Endothelial cell of umbilical vein (primary cell): ENCODE measurements around the gene ENG. TPM values are rescaled to one million over a fixed set of nuclear protein-coding genes. Genes with fewer than 3 reads are reported as not detected.

Experiments used
- BruUV-seq: library from RNA; stranded (reverse); fragments of 400-500 nt; replicated peaks from 2 replicates; lab custom pipeline; 2021; lab: Mats Ljungman, UMichigan
- CTCF ChIA-PET: fragments of 300-600, 350-600 bp; sonication (Branson Sonifier 250); formaldehyde crosslinking; loops from one replicate; lab custom pipeline; 2021; ENCODE audit warnings: antibody characterized with exemption, inconsistent platforms; lab: Charles Lee
- POLR2A ChIA-PET: fragments of 300-600, 350-600 bp; sonication (Branson Sonifier 250); formaldehyde crosslinking; loops from one replicate; lab custom pipeline; 2021; ENCODE audit warnings: antibody characterized with exemption, inconsistent platforms; lab: Charles Lee
- DNase-seq: peaks from one replicate; pipeline ENCODE4 v3.0.0-alpha.2; 2011; ENCODE audit warnings: low read depth, low spot score
- FAIRE-seq: peaks from 2 replicates; lab custom pipeline; 2011; peaks lifted over from hg19 to GRCh38; lab: Jason Lieb, UNC
- H2AFZ ChIP-seq: 2 replicates; pipeline ENCODE4 v1.6.0; 2012; ENCODE audit warnings: low read depth, low read length, control low read depth, inconsistent platforms
- H3K27ac ChIP-seq: 2 replicates; pipeline ENCODE4 v1.5.1; 2011; ENCODE audit warnings: low read depth, mild to moderate bottlenecking, control low read depth, low read length, moderate library complexity; ENCODE audit not compliant: insufficient read depth
- H3K27me3 ChIP-seq, 2 experiments: 2 replicates each; pipeline versions ENCODE4 v1.6.0 to v1.6.1; 2011; ENCODE audit warnings: low read length in 2 of 2, mixed read lengths in 1 of 2; ENCODE audit not compliant: control insufficient read depth in 2 of 2, insufficient read depth in 2 of 2
- H3K36me3 ChIP-seq, 2 experiments: 2 replicates in 1 of 2; 3 replicates in 1 of 2; pipeline ENCODE4 v1.5.1; 2011; ENCODE audit warnings: low read length in 2 of 2, mild to moderate bottlenecking in 1 of 2, moderate library complexity in 1 of 2; ENCODE audit not compliant: control insufficient read depth in 2 of 2, insufficient read depth in 2 of 2; ENCODE audit errors: extremely low read depth in 1 of 2
- H3K4me1 ChIP-seq: 3 replicates; pipeline ENCODE4 v1.5.1; 2011; ENCODE audit warnings: mild to moderate bottlenecking, low read length; ENCODE audit not compliant: control insufficient read depth, insufficient read depth; ENCODE audit errors: extremely low read depth
- H3K4me2 ChIP-seq: 2 replicates; pipeline ENCODE4 v1.6.1; 2011; ENCODE audit warnings: low read length, control low read depth, mixed read lengths; ENCODE audit not compliant: insufficient read depth
- H3K4me3 ChIP-seq, 3 experiments: fragments of 200-600 bp in 1 of 3; sonication (generic), shearing (Covaris generic) in 1 of 3; replicated peaks in 1 of 3; 2 replicates each; pipeline ENCODE4 v1.5.1; 2011 to 2016; ENCODE audit warnings: control low read depth in 3 of 3, low read length in 3 of 3, mild to moderate bottlenecking in 2 of 3, inconsistent platforms in 1 of 3, low read depth in 1 of 3, moderate library complexity in 1 of 3; ENCODE audit not compliant: insufficient read depth in 1 of 3
- H3K79me2 ChIP-seq: 2 replicates; pipeline ENCODE4 v1.6.0; 2012; ENCODE audit warnings: low read length, inconsistent platforms; ENCODE audit not compliant: control insufficient read depth, insufficient read depth
- H3K9ac ChIP-seq: replicated peaks from 2 replicates; pipeline ENCODE3; 2011; ENCODE audit warnings: low read length, control low read depth; ENCODE audit not compliant: insufficient read depth; ENCODE audit errors: extremely low read depth
- H3K9me1 ChIP-seq: replicated peaks from 3 replicates; pipeline ENCODE4 v1.6.0; 2011; ENCODE audit warnings: mild to moderate bottlenecking, low read length; ENCODE audit not compliant: control insufficient read depth, insufficient read depth; ENCODE audit errors: extremely low read depth
- H3K9me3 ChIP-seq: replicated peaks from 2 replicates; pipeline ENCODE4 v1.5.1; 2012; ENCODE audit warnings: low read length, inconsistent platforms; ENCODE audit not compliant: control insufficient read depth, insufficient read depth
- H4K20me1 ChIP-seq: replicated peaks from 2 replicates; pipeline ENCODE3; 2011; ENCODE audit warnings: mild to moderate bottlenecking, low read length; ENCODE audit not compliant: control insufficient read depth, insufficient read depth; ENCODE audit errors: extremely low read depth
- EZH2 ChIP-seq: IDR thresholded peaks from 2 replicates; pipeline ENCODE4 v1.6.1; 2012; ENCODE audit warnings: borderline replicate concordance, low read depth, mild to moderate bottlenecking, moderate library complexity, low read length, inconsistent platforms; ENCODE audit not compliant: severe bottlenecking
- GATA2 ChIP-seq: IDR thresholded peaks from 2 replicates; pipeline ENCODE4 v1.7.0; 2011; ENCODE audit warnings: low read depth, mild to moderate bottlenecking, moderate library complexity, mixed read lengths, low read length; ENCODE audit not compliant: insufficient read length, insufficient read depth
- POLR2A ChIP-seq: IDR thresholded peaks from 2 replicates; pipeline ENCODE4 v1.6.1; 2012; ENCODE audit warnings: low read depth, mild to moderate bottlenecking, control low read depth, low read length
- POLR2AphosphoS5 ChIP-seq: IDR thresholded peaks from 2 replicates; pipeline ENCODE4 v1.6.1; 2012; ENCODE audit warnings: low read depth, mild to moderate bottlenecking, control low read depth, low read length, moderate library complexity; ENCODE audit not compliant: insufficient read depth
- dilution Hi-C: fragments of 300-500 bp; cut with MboI; formaldehyde crosslinking; loops from one replicate; pipeline ENCODE4 v1.15.0; 2019; ENCODE audit warnings: low sequenced_read_pairs; ENCODE audit not compliant: extremely low pct_ligation_motif_present
- intact Hi-C: fragments of 100-400 bp; cut with micrococcal nuclease; formaldehyde crosslinking; loops from one replicate; pipeline ENCODE4 v1.10.0; 2022
- polyA plus RNA-seq, 4 experiments: library from polyadenylated mRNA; depleted of rRNA in 3 of 4; stranded (reverse) in 3 of 4; unstranded in 1 of 4; fragments of >200 nt; gene quantifications; 2 replicates each; pipeline versions ENCODE4 v1.2.1 to v1.2.3, GENCODE V29; 2011 to 2012; ENCODE audit warnings: missing spikeins in 1 of 4
- total RNA-seq: library from RNA; stranded (reverse); gene quantifications from 2 replicates; pipeline ENCODE4 v1.2.3, GENCODE V29; 2021
- TF ChIP-seq, protein P1 (sequence below): IDR thresholded peaks from 2 replicates; pipeline ENCODE4 v1.6.1; 2011; ENCODE audit not compliant: insufficient read depth, insufficient read length
- TF ChIP-seq, protein P2 (sequence below), 2 donors: IDR thresholded peaks; 1 replicate in 1 of 2; 2 replicates in 1 of 2; pipeline ENCODE4 v1.5.1; 2011; ENCODE audit warnings: low read length in 2 of 2, mild to moderate bottlenecking in 2 of 2, moderate library complexity in 2 of 2, control low read depth in 1 of 2, inconsistent platforms in 1 of 2, low read depth in 1 of 2; ENCODE audit not compliant: insufficient read depth in 1 of 2; ENCODE audit errors: extremely low read depth in 1 of 2

The ENG gene
- total and polyA plus RNA-seq, 2 donors (not counting 3 experiments of a cell fraction or from before 2014, with no cell fraction given) = 338 to 728 TPM

DNA sequence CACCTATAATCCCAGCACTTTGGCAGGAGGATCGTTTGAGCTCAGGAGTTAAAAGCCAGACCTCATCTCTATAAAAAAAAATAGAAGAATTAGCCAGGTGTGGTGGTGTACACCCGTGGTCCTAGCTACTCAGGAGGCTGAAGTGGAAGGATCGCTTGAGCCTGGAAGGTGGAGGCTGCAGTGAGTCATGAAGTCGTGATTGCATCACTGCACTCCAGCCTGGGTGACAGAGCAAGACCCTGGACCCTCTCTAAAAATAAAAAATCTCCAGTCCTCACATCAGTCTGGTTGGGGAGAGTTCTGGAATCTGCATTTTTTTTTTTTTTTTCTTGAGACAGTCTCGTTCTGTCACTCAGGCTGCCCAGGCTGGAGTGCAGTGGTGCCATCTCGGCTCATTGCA lies 42.4 kb downstream of the ENG start:
- H4K20me1 ChIP-seq = no peaks in the 10 kb centered on the region
- TF ChIP-seq POLR2AphosphoS5 (peak; percentile 57), POLR2A (peak; percentile 67), EZH2 (no peak)
- no peak for DNase-seq
- no peaks in the 10 kb centered on the region for H3K9me1 ChIP-seq
- H3K4me2 ChIP-seq = no peak overlapping the region
- POLR2A ChIA-PET = interaction anchor here (0.7 kb wide), 1 partner anchor 43 kb away, joined by 3 read pairs; no protein-coding TSS in a partner anchor
- intact Hi-C loops (no loop called here), dilution Hi-C loops (no loop called here)
- H3K4me3 ChIP-seq = no peak overlapping the region
- H3K27ac ChIP-seq = no peak overlapping the region
- no TSS peak for BruUV-seq
- H3K27me3 ChIP-seq = no peaks in the 10 kb centered on the region
- peaks cover 7% of the 10 kb centered on the region for H3K4me1 ChIP-seq
- peak; percentile 58 for FAIRE-seq
- no peak overlapping the region for H3K9ac ChIP-seq
- CTCF ChIA-PET = interaction anchor here (8.4 kb wide), 1 partner anchor 58 kb away, joined by 76 read pairs; no protein-coding TSS in a partner anchor
- H3K9me3 ChIP-seq = no peaks in the 10 kb centered on the region
- H3K79me2 ChIP-seq = peaks cover 2% of the 10 kb centered on the region
- no peak overlapping the region for H2AFZ ChIP-seq
- H3K36me3 ChIP-seq = peaks cover 14 to 50% of the 10 kb centered on the region in 2 experiments

DNA sequence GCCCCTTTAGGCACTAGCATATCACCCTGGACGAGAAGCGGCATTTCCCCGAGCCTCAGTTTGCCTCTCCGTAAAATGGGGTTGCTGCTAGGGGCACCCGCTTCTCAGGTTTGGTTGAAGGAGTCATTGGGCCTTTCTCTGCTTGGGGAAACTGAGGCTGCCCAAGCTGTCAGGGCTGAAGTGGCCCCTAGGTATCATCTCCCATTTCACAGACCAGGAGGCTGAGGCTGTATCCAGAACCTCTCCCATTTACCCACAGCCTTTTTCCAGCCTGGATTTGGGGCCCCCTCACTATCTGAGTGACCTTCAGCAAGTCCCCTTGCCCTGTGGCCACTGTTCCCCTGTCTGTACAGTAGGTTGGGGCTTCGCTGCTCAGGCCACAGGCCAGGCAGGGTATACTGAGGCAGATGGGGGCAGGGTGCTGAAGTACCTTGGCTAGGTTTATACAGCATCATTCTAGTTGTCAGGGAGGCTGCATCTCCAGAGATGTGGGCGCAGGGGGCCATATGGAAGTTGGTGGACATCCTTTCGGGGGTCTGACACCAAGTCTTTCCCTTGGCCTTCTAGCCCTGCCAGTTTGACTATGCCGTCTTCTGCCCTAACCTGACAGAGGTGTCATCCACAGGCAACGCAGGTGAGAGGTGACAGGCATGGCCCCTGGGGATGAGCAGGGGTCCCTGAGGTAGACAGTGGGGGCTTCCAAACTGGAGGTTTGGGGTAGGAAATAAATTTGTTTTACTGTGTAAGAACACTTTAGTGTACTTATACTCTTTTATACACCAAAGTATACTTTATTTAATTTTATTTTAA lies 43.9 kb downstream of the ENG start:
- H3K9me3 ChIP-seq = no peaks in the 10 kb centered on the region
- CTCF ChIA-PET = interaction anchor here (0.8 kb wide), 1 partner anchor 59 kb away, joined by 3 read pairs; no protein-coding TSS in a partner anchor
- H3K4me3 ChIP-seq = no peak overlapping the region
- H3K79me2 ChIP-seq = peaks cover 5% of the 10 kb centered on the region
- H4K20me1 ChIP-seq = no peaks in the 10 kb centered on the region
- no peak for DNase-seq
- no peaks in the 10 kb centered on the region for H3K4me1 ChIP-seq
- no peak overlapping the region for H2AFZ ChIP-seq
- no peak overlapping the region for H3K4me2 ChIP-seq
- no TSS peak for BruUV-seq
- H3K27ac ChIP-seq = no peak overlapping the region
- H3K9me1 ChIP-seq = no peaks in the 10 kb centered on the region
- no peak overlapping the region for H3K9ac ChIP-seq
- POLR2A ChIA-PET = no interaction called here
- H3K27me3 ChIP-seq = no peaks in the 10 kb centered on the region
- dilution Hi-C loops = no loop called here
- peaks cover 9 to 43% of the 10 kb centered on the region in 2 experiments for H3K36me3 ChIP-seq
- no peak for FAIRE-seq
- TF ChIP-seq, protein P1, sequence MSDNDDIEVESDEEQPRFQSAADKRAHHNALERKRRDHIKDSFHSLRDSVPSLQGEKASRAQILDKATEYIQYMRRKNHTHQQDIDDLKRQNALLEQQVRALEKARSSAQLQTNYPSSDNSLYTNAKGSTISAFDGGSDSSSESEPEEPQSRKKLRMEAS = no peak
- TF ChIP-seq GATA2 (no peak), POLR2A (peak; percentile 34), POLR2AphosphoS5 (peak; percentile 37)
- TF ChIP-seq, protein P2, sequence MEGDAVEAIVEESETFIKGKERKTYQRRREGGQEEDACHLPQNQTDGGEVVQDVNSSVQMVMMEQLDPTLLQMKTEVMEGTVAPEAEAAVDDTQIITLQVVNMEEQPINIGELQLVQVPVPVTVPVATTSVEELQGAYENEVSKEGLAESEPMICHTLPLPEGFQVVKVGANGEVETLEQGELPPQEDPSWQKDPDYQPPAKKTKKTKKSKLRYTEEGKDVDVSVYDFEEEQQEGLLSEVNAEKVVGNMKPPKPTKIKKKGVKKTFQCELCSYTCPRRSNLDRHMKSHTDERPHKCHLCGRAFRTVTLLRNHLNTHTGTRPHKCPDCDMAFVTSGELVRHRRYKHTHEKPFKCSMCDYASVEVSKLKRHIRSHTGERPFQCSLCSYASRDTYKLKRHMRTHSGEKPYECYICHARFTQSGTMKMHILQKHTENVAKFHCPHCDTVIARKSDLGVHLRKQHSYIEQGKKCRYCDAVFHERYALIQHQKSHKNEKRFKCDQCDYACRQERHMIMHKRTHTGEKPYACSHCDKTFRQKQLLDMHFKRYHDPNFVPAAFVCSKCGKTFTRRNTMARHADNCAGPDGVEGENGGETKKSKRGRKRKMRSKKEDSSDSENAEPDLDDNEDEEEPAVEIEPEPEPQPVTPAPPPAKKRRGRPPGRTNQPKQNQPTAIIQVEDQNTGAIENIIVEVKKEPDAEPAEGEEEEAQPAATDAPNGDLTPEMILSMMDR (IDR thresholded peaks at IDR 0.05; ENCODE audit: extremely low read depth in 1 of 2, insufficient read depth in 1 of 2, low read depth in 1 of 2, low read length in 2 of 2) = no peak
- intact Hi-C loops = no loop called here
